Measurements from ENCODE around the gene CCDC106.

The CCDC106 gene

GRCh38 chr19:55647732-55648584, at the start of gene CCDC106:
CCDC106 (plus strand) TSS chr19:55648212; CDS start chr19:55649047, 835 bp downstream.
- H3K9ac ChIP-seq (ENCODE audit: low read depth, low read length): peak within 1 kb of the TSS; percentile 85
- no peaks in the 10 kb centered on the region for H3K9me3 ChIP-seq (ENCODE audit: control insufficient read depth, insufficient read depth, low read length)
- peak within 1 kb of the TSS; percentile 76 for H3K4me3 ChIP-seq (ENCODE audit: low read depth, low read length)
- H3K4me1 ChIP-seq (ENCODE audit: control insufficient read depth, insufficient read depth, low read length): no peaks in the 10 kb centered on the region
- peaks cover 13% of the 10 kb centered on the region for H3K36me3 ChIP-seq (ENCODE audit: control insufficient read depth, insufficient read depth, low read length)
- no peaks in the 10 kb centered on the region for H3K27me3 ChIP-seq (ENCODE audit: control insufficient read depth, insufficient read depth, low read length)

- peaks cover 3% of the 10 kb centered on the region for H3K36me3 ChIP-seq (ENCODE audit: control insufficient read depth, insufficient read depth, low read length)
- no peaks in the 10 kb centered on the region for H3K9me3 ChIP-seq (ENCODE audit: control insufficient read depth, insufficient read depth, low read length)
- H3K4me3 ChIP-seq (ENCODE audit: low read depth, low read length): peak overlapping the region; percentile 97
- peak overlapping the region; percentile 98 for H3K9ac ChIP-seq (ENCODE audit: low read depth, low read length)
- peaks cover 16% of the 10 kb centered on the region for H3K4me1 ChIP-seq (ENCODE audit: control insufficient read depth, insufficient read depth, low read length)
- H3K27me3 ChIP-seq (ENCODE audit: control insufficient read depth, insufficient read depth, low read length): no peaks in the 10 kb centered on the region
These were observed 49.1 kb upstream of the CCDC106 start for GRCh38 chr19:55598719-55599467.

- H3K9me3 ChIP-seq (ENCODE audit: control insufficient read depth, insufficient read depth, low read length): no peaks in the 10 kb centered on the region
- peaks cover 16% of the 10 kb centered on the region for H3K4me1 ChIP-seq (ENCODE audit: control insufficient read depth, insufficient read depth, low read length)
- H3K9ac ChIP-seq (ENCODE audit: low read depth, low read length): peak within 1 kb of the TSS; percentile 98
- H3K36me3 ChIP-seq (ENCODE audit: control insufficient read depth, insufficient read depth, low read length): peaks cover 3% of the 10 kb centered on the region
- no peaks in the 10 kb centered on the region for H3K27me3 ChIP-seq (ENCODE audit: control insufficient read depth, insufficient read depth, low read length)
- H3K4me3 ChIP-seq (ENCODE audit: low read depth, low read length): peak within 1 kb of the TSS; percentile 97
These were observed 48.6 kb upstream of the CCDC106 start, which contains the start of gene FIZ1 for GRCh38 chr19:55599468-55599841. FIZ1 (minus strand) TSS chr19:55599517; CDS start chr19:55597865, 1,652 bp downstream.

- peaks cover 16% of the 10 kb centered on the region for H3K4me1 ChIP-seq (ENCODE audit: control insufficient read depth, insufficient read depth, low read length)
- H3K36me3 ChIP-seq (ENCODE audit: control insufficient read depth, insufficient read depth, low read length): peaks cover 3% of the 10 kb centered on the region
- H3K9ac ChIP-seq (ENCODE audit: low read depth, low read length): peak within 1 kb of the TSS; percentile 98
- peak within 1 kb of the TSS; percentile 97 for H3K4me3 ChIP-seq (ENCODE audit: low read depth, low read length)
- no peaks in the 10 kb centered on the region for H3K9me3 ChIP-seq (ENCODE audit: control insufficient read depth, insufficient read depth, low read length)
- H3K27me3 ChIP-seq (ENCODE audit: control insufficient read depth, insufficient read depth, low read length): no peaks in the 10 kb centered on the region
These were observed 48.0 kb upstream of the CCDC106 start, which contains the start of gene ZNF524 for GRCh38 chr19:55599842-55600661. ZNF524 (plus strand) TSS chr19:55600288; CDS start chr19:55602113, 1,825 bp downstream.

GRCh38 chr19:55600662-55601028, 47.4 kb upstream of the CCDC106 start:
- H3K9ac ChIP-seq (ENCODE audit: low read depth, low read length): peak overlapping the region; percentile 79
- H3K4me1 ChIP-seq (ENCODE audit: control insufficient read depth, insufficient read depth, low read length): peaks cover 16% of the 10 kb centered on the region
- H3K27me3 ChIP-seq (ENCODE audit: control insufficient read depth, insufficient read depth, low read length): no peaks in the 10 kb centered on the region
- H3K4me3 ChIP-seq (ENCODE audit: low read depth, low read length): peak overlapping the region; percentile 76
- H3K36me3 ChIP-seq (ENCODE audit: control insufficient read depth, insufficient read depth, low read length): peaks cover 3% of the 10 kb centered on the region
- no peaks in the 10 kb centered on the region for H3K9me3 ChIP-seq (ENCODE audit: control insufficient read depth, insufficient read depth, low read length)

- Histone ChIP-seq H3K27me3 (ENCODE audit: control insufficient read depth, insufficient read depth, low read length) (no peaks in the 10 kb centered on the region), H3K9me3 (ENCODE audit: control insufficient read depth, insufficient read depth, low read length) (no peaks in the 10 kb centered on the region), H3K36me3 (ENCODE audit: control insufficient read depth, insufficient read depth, low read length) (peaks cover 3% of the 10 kb centered on the region), H3K4me3 (ENCODE audit: low read depth, low read length) (peak overlapping the region; percentile 76), H3K9ac (ENCODE audit: low read depth, low read length) (no peak overlapping the region), H3K4me1 (ENCODE audit: control insufficient read depth, insufficient read depth, low read length) (peaks cover 16% of the 10 kb centered on the region)
These were observed 46.9 kb upstream of the CCDC106 start for GRCh38 chr19:55601084-55601483.

GRCh38 chr19:55602104-55603001, 45.7 kb upstream of the CCDC106 start:
- Histone ChIP-seq H3K9ac (ENCODE audit: low read depth, low read length) (no peak overlapping the region), H3K27me3 (ENCODE audit: control insufficient read depth, insufficient read depth, low read length) (no peaks in the 10 kb centered on the region), H3K4me1 (ENCODE audit: control insufficient read depth, insufficient read depth, low read length) (peaks cover 16% of the 10 kb centered on the region), H3K4me3 (ENCODE audit: low read depth, low read length) (no peak overlapping the region), H3K36me3 (ENCODE audit: control insufficient read depth, insufficient read depth, low read length) (no peaks in the 10 kb centered on the region), H3K9me3 (ENCODE audit: control insufficient read depth, insufficient read depth, low read length) (no peaks in the 10 kb centered on the region)

- peaks cover 3% of the 10 kb centered on the region for H3K36me3 ChIP-seq (ENCODE audit: control insufficient read depth, insufficient read depth, low read length)
- H3K4me3 ChIP-seq (ENCODE audit: low read depth, low read length): no peak overlapping the region
These were observed 44.9 kb upstream of the CCDC106 start for GRCh38 chr19:55603115-55603514.

GRCh38 chr19:55603581-55604292, 44.3 kb upstream of the CCDC106 start:
- H3K27me3 ChIP-seq (ENCODE audit: control insufficient read depth, insufficient read depth, low read length): no peaks in the 10 kb centered on the region
- no peak overlapping the region for H3K4me3 ChIP-seq (ENCODE audit: low read depth, low read length)
- peaks cover 3% of the 10 kb centered on the region for H3K36me3 ChIP-seq (ENCODE audit: control insufficient read depth, insufficient read depth, low read length)
- no peaks in the 10 kb centered on the region for H3K9me3 ChIP-seq (ENCODE audit: control insufficient read depth, insufficient read depth, low read length)
- H3K9ac ChIP-seq (ENCODE audit: low read depth, low read length): no peak overlapping the region
- H3K4me1 ChIP-seq (ENCODE audit: control insufficient read depth, insufficient read depth, low read length): peaks cover 11% of the 10 kb centered on the region

More at GRCh38 chr19:55603115-55603514, 44.9 kb upstream of the CCDC106 start:
- Histone ChIP-seq H3K4me1 (ENCODE audit: control insufficient read depth, insufficient read depth, low read length) (peaks cover 16% of the 10 kb centered on the region), H3K9me3 (ENCODE audit: control insufficient read depth, insufficient read depth, low read length) (no peaks in the 10 kb centered on the region), H3K9ac (ENCODE audit: low read depth, low read length) (no peak overlapping the region), H3K27me3 (ENCODE audit: control insufficient read depth, insufficient read depth, low read length) (no peaks in the 10 kb centered on the region)

GRCh38 chr19:55605207-55605636, 42.8 kb upstream of the CCDC106 start:
- Histone ChIP-seq H3K4me1 (ENCODE audit: control insufficient read depth, insufficient read depth, low read length) (peaks cover 11% of the 10 kb centered on the region), H3K36me3 (ENCODE audit: control insufficient read depth, insufficient read depth, low read length) (peaks cover 8% of the 10 kb centered on the region), H3K9me3 (ENCODE audit: control insufficient read depth, insufficient read depth, low read length) (no peaks in the 10 kb centered on the region), H3K9ac (ENCODE audit: low read depth, low read length) (no peak overlapping the region), H3K27me3 (ENCODE audit: control insufficient read depth, insufficient read depth, low read length) (no peaks in the 10 kb centered on the region), H3K4me3 (ENCODE audit: low read depth, low read length) (peak overlapping the region; percentile 89)

Data from iPS-15b (cell line).